ENCODE measurements around the gene FTSJ3.

Gene FTSJ3

DNA sequence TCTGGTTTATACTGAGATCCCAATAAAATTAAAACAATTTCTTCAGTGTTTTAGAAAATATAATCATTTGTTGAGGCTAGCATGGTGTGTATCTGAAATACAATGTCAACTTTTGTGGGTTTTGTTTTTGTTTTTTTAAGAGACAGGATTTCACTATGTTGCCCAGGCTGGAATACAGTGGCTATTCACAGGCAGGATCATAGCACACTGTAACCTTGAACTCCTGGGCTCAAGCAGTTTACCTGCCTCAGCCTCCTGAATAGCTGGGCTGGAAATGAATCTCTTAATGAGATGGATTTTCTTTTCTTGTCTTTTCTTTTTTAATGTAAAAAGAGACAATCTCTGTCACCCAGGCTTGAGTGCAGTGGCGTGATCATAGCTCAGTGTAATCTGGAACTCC, 41.3 kb downstream of the FTSJ3 start:
- DNase-seq, result no peak

DNA sequence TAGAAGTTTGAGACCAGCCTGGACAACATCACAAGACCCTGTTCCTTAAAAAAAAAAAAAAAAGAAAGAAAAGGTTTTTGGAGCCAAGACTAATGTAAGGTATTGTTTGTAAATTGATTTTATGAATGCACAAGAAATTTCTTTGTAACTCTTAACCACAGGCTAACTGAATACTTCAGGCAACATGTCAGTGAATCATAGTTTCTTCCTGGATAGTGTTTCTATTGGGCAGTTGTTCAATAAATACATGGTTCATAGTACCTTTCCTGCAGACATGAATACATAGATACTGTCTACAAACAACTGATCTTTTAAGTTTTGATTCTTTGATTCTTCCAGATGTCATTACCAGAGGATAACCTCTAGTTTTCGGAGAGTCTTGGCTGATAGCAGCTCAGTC, 41.9 kb downstream of the FTSJ3 start:
- DNase-seq, result no peak

DNA sequence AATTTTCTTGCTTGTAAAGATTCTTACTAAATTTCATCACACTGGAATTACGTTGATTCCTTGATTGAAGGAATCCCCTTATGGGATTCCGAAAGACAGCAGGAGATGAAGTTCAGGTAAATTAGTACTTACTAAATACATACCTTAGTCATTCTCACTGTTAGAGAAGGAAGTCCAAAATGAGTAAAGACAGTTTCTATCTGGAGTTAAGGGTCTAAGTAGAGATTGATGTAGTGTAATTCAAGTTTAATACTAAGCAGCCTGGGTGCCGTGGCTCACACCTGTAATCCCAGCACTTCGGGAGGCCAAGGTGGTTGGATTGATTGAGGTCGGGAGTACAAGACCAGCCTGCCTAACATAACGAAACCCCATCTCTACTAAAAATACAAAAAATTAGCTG, 43.9 kb downstream of the FTSJ3 start:
- DNase-seq, result no peak

DNA sequence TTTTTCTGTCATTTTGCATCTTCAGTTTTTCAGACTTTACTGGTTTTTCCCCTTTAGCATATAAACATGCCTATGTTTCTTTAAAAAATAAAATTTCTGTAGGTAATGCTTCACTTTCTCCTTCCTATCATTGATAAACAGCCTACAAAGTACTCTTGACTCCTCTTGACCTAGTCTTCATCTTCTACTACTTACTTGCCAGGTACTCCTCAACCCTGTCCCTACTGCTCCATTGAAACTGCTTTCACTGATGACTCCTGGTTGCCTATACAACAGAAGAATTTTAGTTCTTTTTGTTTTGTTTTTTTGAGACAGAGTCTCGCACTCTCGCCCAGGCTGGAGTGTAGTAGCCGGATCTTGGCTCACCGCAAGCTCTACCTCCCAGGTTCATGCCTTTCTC, 46.5 kb downstream of the FTSJ3 start:
- DNase-seq, result no peak

DNA sequence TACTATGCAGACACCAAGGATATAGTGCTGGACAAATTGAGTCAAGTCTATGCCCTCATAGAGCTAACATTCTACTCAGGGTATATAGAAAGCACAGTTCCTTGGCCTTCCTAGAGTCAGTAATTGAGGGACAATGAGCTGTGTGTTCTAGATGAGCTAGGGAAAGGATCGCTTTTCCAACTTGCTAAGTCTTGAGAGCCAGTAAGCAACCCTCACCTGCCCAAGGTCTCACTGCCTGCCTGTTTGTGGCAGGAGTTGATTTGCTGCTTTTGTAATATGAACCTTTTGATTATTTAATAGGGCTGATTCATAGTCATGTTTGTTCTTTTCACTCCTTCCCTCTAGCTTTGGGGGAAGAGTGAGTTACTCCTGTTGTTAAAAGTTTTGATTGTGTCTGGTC, 47.0 kb downstream of the FTSJ3 start:
- DNase-seq, result no peak

DNA sequence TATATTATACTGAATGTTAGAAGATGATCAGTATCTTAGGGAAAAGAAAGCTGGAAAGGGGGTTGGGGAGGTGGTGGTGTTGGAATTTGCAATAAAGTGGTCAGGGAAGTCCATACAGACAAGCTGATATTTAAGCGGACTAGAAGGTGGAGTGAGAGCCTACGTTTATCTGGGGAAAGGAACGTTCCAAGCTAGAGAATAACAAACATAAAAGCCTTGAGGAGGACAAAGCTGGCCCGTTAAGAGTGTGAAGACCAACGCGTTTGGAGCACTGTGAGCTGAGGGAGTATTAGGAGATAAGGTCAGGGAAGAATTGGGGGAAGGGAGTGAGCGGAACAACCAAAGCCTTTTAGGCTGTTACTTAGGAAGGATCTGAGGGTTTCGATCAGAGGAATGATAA, 52.0 kb downstream of the FTSJ3 start:
- no peak for DNase-seq

DNA sequence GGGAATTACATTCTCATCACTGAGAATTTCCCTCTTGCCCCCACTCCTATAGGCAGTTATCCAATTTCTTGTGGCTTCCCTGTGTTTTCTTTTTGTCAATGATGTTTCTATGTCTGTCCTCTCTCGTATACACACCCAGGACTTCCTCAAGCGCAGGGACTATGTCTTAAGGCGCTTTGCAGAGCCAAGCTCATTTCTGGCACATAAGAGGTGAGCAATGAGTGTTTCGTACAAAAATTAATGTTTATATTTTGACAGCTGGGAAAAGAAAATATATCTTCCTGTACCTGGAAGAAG, 52.5 kb downstream of the FTSJ3 start:
- no peak for DNase-seq

DNA sequence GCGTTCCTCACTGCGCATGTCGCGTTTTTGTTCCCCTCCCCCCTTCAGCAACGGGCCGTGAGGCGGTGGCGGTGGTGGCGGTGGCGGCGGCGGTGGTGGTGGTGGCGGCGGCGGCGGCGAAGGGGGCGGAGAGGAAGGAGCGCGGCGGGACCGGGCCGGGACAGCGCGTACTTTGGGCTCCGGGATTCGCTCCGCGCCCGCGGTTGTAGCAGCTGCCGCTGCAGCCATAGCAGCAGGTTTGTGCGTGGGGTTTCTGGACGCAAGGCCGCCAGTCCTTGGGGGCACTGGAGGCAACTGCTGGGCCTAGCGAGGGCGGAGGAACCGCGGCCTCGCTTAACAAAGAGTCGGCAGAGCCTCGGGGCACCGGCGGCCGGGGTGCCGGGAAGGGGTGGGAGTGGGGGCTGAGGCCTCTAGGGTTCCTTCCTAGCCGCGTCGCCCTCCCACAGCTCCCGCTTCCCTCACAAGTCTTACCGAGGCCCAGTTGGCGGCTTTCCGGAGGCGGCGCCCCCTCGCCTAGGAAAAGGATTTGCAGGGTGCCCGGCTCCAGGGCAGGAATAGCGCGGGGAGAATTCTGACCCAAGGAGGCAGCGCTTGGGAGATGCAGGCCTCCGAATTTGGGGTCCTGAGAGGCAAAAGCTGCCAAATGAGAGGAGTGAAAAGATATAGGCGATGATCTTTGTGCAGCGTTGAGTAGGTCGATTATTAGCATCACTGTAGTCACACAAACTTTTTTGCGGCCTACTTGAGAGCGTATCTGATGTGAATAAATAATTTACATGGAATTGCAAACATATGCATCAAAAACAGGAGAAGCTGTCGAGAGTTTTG, 53.1 kb downstream of the FTSJ3 start, which contains the start of gene DDX42:
Gene DDX42 (plus strand): TSS at position 30 of the 828 bp plus-strand sequence. CDS start 12,880 bp downstream, outside the sequence.
- peak; percentile 89 for DNase-seq

DNA sequence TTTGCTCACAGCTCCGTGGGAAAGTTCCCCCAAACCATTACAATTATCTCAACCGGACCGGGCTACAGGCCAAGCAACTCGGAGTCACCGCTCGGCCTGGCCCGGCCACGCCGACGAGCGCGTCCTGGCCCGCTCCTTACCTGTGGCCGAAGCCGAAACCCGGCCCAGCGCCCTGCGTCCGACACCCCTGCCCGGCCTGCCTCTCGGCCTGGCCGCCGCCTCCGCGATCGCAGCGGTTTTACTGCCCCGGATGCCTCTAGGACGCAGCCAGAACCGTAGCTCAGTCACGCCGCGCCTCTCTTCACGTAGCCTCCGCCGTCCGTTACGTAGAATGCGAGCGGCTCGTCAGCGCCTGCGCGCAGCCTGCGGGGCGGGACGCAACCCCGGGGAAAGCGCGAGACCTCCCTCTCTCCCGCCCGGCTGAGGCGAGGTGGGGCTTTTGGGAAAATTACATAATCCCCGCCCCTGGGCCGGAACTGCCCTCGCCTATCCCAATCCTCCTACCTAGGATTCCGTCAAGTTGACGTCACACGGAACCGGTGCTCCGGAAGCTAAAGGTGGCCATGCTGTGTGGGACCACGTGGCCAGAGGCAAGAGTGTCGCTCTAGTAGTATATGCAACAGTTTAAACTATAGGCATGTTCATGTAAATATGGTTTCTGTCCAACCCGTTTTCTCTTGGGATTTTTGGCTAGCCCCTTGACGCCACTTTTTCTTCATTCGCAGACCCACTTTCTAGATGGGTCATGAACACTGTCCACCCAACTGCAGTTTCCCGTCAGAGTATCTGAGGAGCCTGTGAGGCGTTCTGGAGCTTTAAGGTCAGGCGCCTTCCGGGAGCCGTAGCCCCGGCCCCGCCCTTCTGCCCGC, 54.0 kb downstream of the FTSJ3 start, which contains the start of gene CCDC47:
Gene CCDC47 (minus strand): TSS at position 326 of the 869 bp plus-strand sequence. CDS start 7,422 bp downstream, outside the sequence.
- DNase-seq, result peak; percentile 98

DNA sequence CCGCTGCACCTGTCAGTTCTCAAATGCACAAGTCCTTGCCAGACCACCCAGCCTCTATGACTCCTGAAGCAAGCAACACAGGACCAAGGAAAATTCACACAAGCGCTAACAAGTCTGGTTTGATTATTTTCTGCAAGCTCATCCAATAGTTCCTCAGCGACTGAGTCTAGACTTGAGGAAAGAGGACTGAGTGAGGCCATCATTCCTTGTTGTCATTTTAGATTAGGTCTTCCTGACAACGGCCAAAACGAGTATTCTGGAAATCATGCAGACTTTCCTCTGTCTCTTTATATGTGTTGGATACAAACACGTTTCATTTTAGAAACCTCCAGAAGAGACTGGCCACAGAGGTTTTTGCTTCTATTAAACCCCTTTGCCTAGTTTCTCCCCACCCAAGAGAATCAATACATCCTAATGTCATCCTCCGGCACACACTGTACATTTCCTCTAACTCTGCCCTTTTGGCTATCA, 54.6 kb downstream of the FTSJ3 start:
- no peak for DNase-seq
